ENCODE measurements around the gene FURIN. TPM values are rescaled to one million over a fixed set of nuclear protein-coding genes. Genes with fewer than 3 reads are reported as not detected.

FURIN gene
- total and polyA plus RNA-seq, 4 experiments from 2014 or later: 1.6 to 40.3 (median 24.4) TPM

DNA sequence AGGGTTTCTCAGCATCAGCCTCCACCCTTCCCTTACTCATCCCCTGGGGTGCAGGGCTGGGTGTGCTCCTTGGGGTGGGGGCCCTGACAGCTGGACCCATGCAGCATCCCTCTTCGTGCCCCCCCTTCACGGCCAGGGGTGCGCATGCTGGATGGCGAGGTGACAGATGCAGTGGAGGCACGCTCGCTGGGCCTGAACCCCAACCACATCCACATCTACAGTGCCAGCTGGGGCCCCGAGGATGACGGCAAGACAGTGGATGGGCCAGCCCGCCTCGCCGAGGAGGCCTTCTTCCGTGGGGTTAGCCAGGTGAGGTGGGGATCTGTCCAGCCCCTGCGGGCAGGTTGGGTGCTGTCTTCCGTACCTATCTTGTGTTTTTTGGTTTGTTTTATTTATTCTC lies 9.6 kb downstream of the FURIN start:
- Histone ChIP-seq H3K4me1 (ENCODE audit: insufficient read depth, low read length) (peaks cover 15% of the 10 kb centered on the region), H3K9me3 (ENCODE audit: control insufficient read depth in 1 of 2, low read length in 2 of 2) (no peaks in the 10 kb centered on the region), H3K36me3 (ENCODE audit: insufficient read depth, low read length) (peaks cover 44% of the 10 kb centered on the region), H3K4me3 (ENCODE audit: low read length in 2 of 2) (no peak overlapping the region), H3K27me3 (ENCODE audit: insufficient read depth, low read length) (no peaks in the 10 kb centered on the region), H3K27ac (ENCODE audit: low read depth, low read length) (no peak overlapping the region)
- peak overlapping the region in 3 of 7 donors; percentile 4 to 53 (median 6) for H3K27ac Mint-ChIP-seq
- peaks cover 16 to 51% of the 10 kb centered on the region in 2 donors for H3K36me3 Mint-ChIP-seq
- no peak for DNase-seq
- no peak overlapping the region for H3K4me3 Mint-ChIP-seq
- H3K4me1 Mint-ChIP-seq: peaks cover 2 to 16% (median 11%) of the 10 kb centered on the region in 4 donors
- CTCF ChIA-PET (ENCODE audit: partially characterized antibody): no interaction called here
- intact Hi-C loops (cut with micrococcal nuclease): no loop called here
- no peaks in the 10 kb centered on the region for H3K9me3 Mint-ChIP-seq
- POLR2A ChIA-PET (ENCODE audit: partially characterized antibody): no interaction called here
- H3K27me3 Mint-ChIP-seq: no peaks in the 10 kb centered on the region

DNA sequence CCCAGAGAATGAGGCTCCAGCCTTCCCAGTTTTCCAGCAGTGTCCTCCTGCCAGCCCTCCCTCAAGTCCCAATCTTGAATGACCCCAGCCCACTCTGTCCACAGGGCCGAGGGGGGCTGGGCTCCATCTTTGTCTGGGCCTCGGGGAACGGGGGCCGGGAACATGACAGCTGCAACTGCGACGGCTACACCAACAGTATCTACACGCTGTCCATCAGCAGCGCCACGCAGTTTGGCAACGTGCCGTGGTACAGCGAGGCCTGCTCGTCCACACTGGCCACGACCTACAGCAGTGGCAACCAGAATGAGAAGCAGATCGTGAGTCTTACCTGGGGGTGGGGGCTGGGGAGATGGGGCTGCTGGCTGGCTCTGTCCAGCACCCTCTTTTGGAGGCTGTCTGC lies 10.3 kb downstream of the FURIN start:
- Histone ChIP-seq H3K27me3 (ENCODE audit: insufficient read depth, low read length) (no peaks in the 10 kb centered on the region), H3K36me3 (ENCODE audit: insufficient read depth, low read length) (peaks cover 44% of the 10 kb centered on the region), H3K9me3 (ENCODE audit: control insufficient read depth in 1 of 2, low read length in 2 of 2) (no peaks in the 10 kb centered on the region), H3K27ac (ENCODE audit: low read depth, low read length) (no peak overlapping the region), H3K4me1 (ENCODE audit: insufficient read depth, low read length) (peaks cover 9% of the 10 kb centered on the region), H3K4me3 (ENCODE audit: low read length in 2 of 2) (no peak overlapping the region)
- Mint-ChIP-seq H3K27me3 (no peaks in the 10 kb centered on the region), H3K4me1 (peaks cover 2 to 9% (median 6%) of the 10 kb centered on the region in 4 donors), H3K9me3 (no peaks in the 10 kb centered on the region), H3K27ac (peak overlapping the region in 3 of 7 donors; percentile 4 to 31 (median 27)), H3K4me3 (no peak overlapping the region), H3K36me3 (peaks cover 16 to 50% of the 10 kb centered on the region in 2 donors)
- no peak for DNase-seq
- intact Hi-C loops (cut with micrococcal nuclease): no loop called here
- ChIA-PET CTCF (ENCODE audit: partially characterized antibody) (no interaction called here), POLR2A (ENCODE audit: partially characterized antibody) (no interaction called here)

DNA sequence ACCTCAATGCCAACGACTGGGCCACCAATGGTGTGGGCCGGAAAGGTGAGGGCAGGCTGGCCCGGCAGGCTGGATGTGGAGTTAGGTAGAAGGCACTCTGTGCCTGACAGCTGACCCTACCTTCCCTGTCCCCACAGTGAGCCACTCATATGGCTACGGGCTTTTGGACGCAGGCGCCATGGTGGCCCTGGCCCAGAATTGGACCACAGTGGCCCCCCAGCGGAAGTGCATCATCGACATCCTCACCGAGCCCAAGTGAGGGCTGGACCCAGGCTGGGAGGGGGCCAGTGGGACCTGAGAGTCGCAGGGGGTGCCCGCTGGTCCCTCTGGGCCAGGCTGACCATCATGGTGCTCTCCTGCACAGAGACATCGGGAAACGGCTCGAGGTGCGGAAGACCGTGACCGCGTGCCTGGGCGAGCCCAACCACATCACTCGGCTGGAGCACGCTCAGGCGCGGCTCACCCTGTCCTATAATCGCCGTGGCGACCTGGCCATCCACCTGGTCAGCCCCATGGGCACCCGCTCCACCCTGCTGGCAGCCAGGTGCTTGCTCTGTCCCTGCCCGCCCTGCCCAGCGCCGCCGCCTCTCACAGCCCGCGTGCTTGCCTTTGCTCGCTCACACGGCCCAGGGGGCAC lies 11.5 kb downstream of the FURIN start:
- H3K4me1 Mint-ChIP-seq: peaks cover 0 to 2% (median under 1%) of the 10 kb centered on the region in 4 donors
- Histone ChIP-seq H3K4me1 (ENCODE audit: insufficient read depth, low read length) (no peaks in the 10 kb centered on the region), H3K36me3 (ENCODE audit: insufficient read depth, low read length) (peaks cover 44% of the 10 kb centered on the region), H3K4me3 (ENCODE audit: low read length in 2 of 2) (no peak overlapping the region), H3K27me3 (ENCODE audit: insufficient read depth, low read length) (no peaks in the 10 kb centered on the region), H3K9me3 (ENCODE audit: control insufficient read depth in 1 of 2, low read length in 2 of 2) (no peaks in the 10 kb centered on the region), H3K27ac (ENCODE audit: low read depth, low read length) (no peak overlapping the region)
- ChIA-PET POLR2A (ENCODE audit: partially characterized antibody) (no interaction called here), CTCF (ENCODE audit: partially characterized antibody) (no interaction called here)
- H3K36me3 Mint-ChIP-seq: peaks cover 16 to 50% of the 10 kb centered on the region in 2 donors
- H3K4me3 Mint-ChIP-seq: no peak overlapping the region
- intact Hi-C loops (cut with micrococcal nuclease): no loop called here
- peaks cover 0 to under 1% of the 10 kb centered on the region in 2 donors for H3K27me3 Mint-ChIP-seq
- H3K27ac Mint-ChIP-seq: peak overlapping the region in 2 of 7 donors; percentile 12 to 57
- no peaks in the 10 kb centered on the region for H3K9me3 Mint-ChIP-seq
- DNase-seq: no peak

DNA sequence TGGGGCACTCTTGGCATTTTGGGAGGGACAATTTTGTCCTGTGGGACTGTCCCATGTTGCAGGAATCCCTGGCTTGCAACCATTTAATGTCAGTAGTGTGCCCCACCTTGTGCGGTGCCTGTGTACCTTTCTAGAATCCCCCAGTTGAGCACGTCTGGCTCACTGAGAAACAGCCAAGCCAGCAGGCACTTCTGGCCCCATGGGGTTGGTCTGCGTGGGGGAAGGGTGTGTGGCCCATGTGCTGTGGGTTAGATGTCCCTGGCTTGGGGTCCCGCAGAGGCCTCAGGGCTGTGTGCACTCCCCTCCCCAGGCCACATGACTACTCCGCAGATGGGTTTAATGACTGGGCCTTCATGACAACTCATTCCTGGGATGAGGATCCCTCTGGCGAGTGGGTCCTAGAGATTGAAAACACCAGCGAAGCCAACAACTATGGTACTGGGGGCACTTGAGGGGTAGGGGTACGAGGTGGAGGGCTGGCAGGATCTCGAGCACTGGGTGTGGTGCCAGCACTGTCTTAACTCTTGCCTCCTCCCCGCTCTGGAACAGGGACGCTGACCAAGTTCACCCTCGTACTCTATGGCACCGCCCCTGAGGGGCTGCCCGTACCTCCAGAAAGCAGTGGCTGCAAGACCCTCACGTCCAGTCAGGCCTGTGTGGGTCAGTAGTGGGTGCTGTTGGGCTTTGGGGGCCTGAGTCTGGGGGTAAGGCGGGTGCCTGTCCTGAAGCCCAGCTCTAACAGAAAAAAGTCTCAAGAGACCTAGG lies 12.2 kb downstream of the FURIN start:
- Histone ChIP-seq H3K4me1 (ENCODE audit: insufficient read depth, low read length) (peaks cover 1% of the 10 kb centered on the region), H3K36me3 (ENCODE audit: insufficient read depth, low read length) (peaks cover 44% of the 10 kb centered on the region), H3K27me3 (ENCODE audit: insufficient read depth, low read length) (no peaks in the 10 kb centered on the region), H3K27ac (ENCODE audit: low read depth, low read length) (no peak overlapping the region), H3K4me3 (ENCODE audit: low read length in 2 of 2) (no peak overlapping the region), H3K9me3 (ENCODE audit: control insufficient read depth in 1 of 2, low read length in 2 of 2) (no peaks in the 10 kb centered on the region)
- Mint-ChIP-seq H3K27ac (no peak overlapping the region), H3K36me3 (peaks cover 16 to 51% of the 10 kb centered on the region in 2 donors), H3K4me3 (no peak overlapping the region), H3K4me1 (peaks cover 0 to 10% (median 5%) of the 10 kb centered on the region in 4 donors), H3K27me3 (peaks cover 0 to 2% of the 10 kb centered on the region in 2 donors), H3K9me3 (no peaks in the 10 kb centered on the region)
- intact Hi-C loops (cut with micrococcal nuclease): no loop called here
- POLR2A ChIA-PET (ENCODE audit: partially characterized antibody): no interaction called here
- CTCF ChIA-PET (ENCODE audit: partially characterized antibody): interaction anchor here (1.4 kb wide), 1 partner anchor 233 kb away, joined by 3 read pairs; no protein-coding TSS in a partner anchor
- no peak for DNase-seq

DNA sequence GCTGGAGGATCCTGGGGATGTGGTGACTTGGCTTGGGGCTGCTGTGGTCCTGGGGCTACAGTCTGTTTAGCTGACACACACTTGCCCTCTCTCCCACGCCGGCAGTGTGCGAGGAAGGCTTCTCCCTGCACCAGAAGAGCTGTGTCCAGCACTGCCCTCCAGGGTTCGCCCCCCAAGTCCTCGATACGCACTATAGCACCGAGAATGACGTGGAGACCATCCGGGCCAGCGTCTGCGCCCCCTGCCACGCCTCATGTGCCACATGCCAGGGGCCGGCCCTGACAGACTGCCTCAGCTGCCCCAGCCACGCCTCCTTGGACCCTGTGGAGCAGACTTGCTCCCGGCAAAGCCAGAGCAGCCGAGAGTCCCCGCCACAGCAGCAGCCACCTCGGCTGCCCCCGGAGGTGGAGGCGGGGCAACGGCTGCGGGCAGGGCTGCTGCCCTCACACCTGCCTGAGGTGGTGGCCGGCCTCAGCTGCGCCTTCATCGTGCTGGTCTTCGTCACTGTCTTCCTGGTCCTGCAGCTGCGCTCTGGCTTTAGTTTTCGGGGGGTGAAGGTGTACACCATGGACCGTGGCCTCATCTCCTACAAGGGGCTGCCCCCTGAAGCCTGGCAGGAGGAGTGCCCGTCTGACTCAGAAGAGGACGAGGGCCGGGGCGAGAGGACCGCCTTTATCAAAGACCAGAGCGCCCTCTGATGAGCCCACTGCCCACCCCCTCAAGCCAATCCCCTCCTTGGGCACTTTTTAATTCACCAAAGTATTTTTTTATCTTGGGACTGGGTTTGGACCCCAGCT lies 13.0 kb downstream of the FURIN start:
- no peaks in the 10 kb centered on the region for H3K9me3 ChIP-seq (ENCODE audit: control insufficient read depth in 1 of 2, low read length in 2 of 2)
- H3K27ac ChIP-seq (ENCODE audit: low read depth, low read length): no peak overlapping the region
- ChIA-PET POLR2A (ENCODE audit: partially characterized antibody) (interaction anchor here (0.9 to 1.3 kb wide), 2 partner anchors 8 to 10 kb away, joined by 3 read pairs; no protein-coding TSS in a partner anchor), CTCF (ENCODE audit: partially characterized antibody) (interaction anchor here (1.4 kb wide), 1 partner anchor 234 kb away, joined by 3 read pairs; no protein-coding TSS in a partner anchor)
- peaks cover 42% of the 10 kb centered on the region for H3K36me3 ChIP-seq (ENCODE audit: insufficient read depth, low read length)
- intact Hi-C loops (cut with micrococcal nuclease): no loop called here
- no peak for DNase-seq
- no peak overlapping the region for H3K27ac Mint-ChIP-seq
- peaks cover 5% of the 10 kb centered on the region for H3K4me1 ChIP-seq (ENCODE audit: insufficient read depth, low read length)
- H3K4me1 Mint-ChIP-seq: peaks cover 2 to 17% (median 8%) of the 10 kb centered on the region in 4 donors
- no peaks in the 10 kb centered on the region for H3K9me3 Mint-ChIP-seq
- H3K36me3 Mint-ChIP-seq: peaks cover 16 to 48% of the 10 kb centered on the region in 2 donors
- H3K4me3 Mint-ChIP-seq: no peak overlapping the region
- peaks cover 2 to 5% of the 10 kb centered on the region in 2 donors for H3K27me3 Mint-ChIP-seq
- H3K4me3 ChIP-seq (ENCODE audit: low read length in 2 of 2): no peak overlapping the region
- no peaks in the 10 kb centered on the region for H3K27me3 ChIP-seq (ENCODE audit: insufficient read depth, low read length)

DNA sequence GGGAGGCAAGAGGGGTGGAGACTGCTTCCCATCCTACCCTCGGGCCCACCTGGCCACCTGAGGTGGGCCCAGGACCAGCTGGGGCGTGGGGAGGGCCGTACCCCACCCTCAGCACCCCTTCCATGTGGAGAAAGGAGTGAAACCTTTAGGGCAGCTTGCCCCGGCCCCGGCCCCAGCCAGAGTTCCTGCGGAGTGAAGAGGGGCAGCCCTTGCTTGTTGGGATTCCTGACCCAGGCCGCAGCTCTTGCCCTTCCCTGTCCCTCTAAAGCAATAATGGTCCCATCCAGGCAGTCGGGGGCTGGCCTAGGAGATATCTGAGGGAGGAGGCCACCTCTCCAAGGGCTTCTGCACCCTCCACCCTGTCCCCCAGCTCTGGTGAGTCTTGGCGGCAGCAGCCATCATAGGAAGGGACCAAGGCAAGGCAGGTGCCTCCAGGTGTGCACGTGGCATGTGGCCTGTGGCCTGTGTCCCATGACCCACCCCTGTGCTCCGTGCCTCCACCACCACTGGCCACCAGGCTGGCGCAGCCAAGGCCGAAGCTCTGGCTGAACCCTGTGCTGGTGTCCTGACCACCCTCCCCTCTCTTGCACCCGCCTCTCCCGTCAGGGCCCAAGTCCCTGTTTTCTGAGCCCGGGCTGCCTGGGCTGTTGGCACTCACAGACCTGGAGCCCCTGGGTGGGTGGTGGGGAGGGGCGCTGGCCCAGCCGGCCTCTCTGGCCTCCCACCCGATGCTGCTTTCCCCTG lies 13.8 kb downstream of the FURIN start:
- peaks cover 2 to 5% of the 10 kb centered on the region in 2 donors for H3K27me3 Mint-ChIP-seq
- no peak overlapping the region for H3K4me3 Mint-ChIP-seq
- peaks cover 2 to 17% (median 8%) of the 10 kb centered on the region in 4 donors for H3K4me1 Mint-ChIP-seq
- H3K27ac ChIP-seq (ENCODE audit: low read depth, low read length): no peak overlapping the region
- H3K9me3 Mint-ChIP-seq: no peaks in the 10 kb centered on the region
- H3K36me3 Mint-ChIP-seq: peaks cover 16 to 41% of the 10 kb centered on the region in 2 donors
- H3K4me3 ChIP-seq (ENCODE audit: low read length in 2 of 2): no peak overlapping the region
- H3K9me3 ChIP-seq (ENCODE audit: control insufficient read depth in 1 of 2, low read length in 2 of 2): no peaks in the 10 kb centered on the region
- POLR2A ChIA-PET (ENCODE audit: partially characterized antibody): interaction anchor here (0.8 to 1.3 kb wide), 3 partner anchors 8 to 342 kb away, joined by 3 read pairs; no protein-coding TSS in a partner anchor
- no peak for DNase-seq
- peaks cover 35% of the 10 kb centered on the region for H3K36me3 ChIP-seq (ENCODE audit: insufficient read depth, low read length)
- H3K4me1 ChIP-seq (ENCODE audit: insufficient read depth, low read length): peaks cover 5% of the 10 kb centered on the region
- CTCF ChIA-PET (ENCODE audit: partially characterized antibody): interaction anchor here (1.4 kb wide), 1 partner anchor 234 kb away, joined by 3 read pairs; no protein-coding TSS in a partner anchor
- intact Hi-C loops (cut with micrococcal nuclease): no loop called here
- no peaks in the 10 kb centered on the region for H3K27me3 ChIP-seq (ENCODE audit: insufficient read depth, low read length)
- no peak overlapping the region for H3K27ac Mint-ChIP-seq

All from CD4-positive, alpha-beta memory T cell (primary cell).